Smooth muscle cell (in vitro differentiated cells): ENCODE data around the gene PARVB. TPM values are rescaled to one million over a fixed set of nuclear protein-coding genes. Genes with fewer than 3 reads are reported as not detected.
"Not testable (repeated sequence)": the region's sequence is repeated elsewhere in the genome, so short reads cannot be mapped to it uniquely, and the experiment has no call there.

Experiments used
- DNase-seq: peaks from one replicate; lab custom pipeline; 2025; ENCODE audit not compliant: unreplicated experiment; lab: John Stamatoyannopoulos, UW
- H2AFZ ChIP-seq: fragments of 200-600 bp; sonication (generic); 2 replicates; pipeline ENCODE4 v1.6.0; 2016; ENCODE audit warnings: antibody characterized with exemption, low read depth, mild to moderate bottlenecking
- H3F3A ChIP-seq: fragments of 200-600 bp; sonication (generic); 2 replicates; pipeline ENCODE4 v1.6.0; 2017; ENCODE audit warnings: antibody characterized with exemption, low read depth
- H3K27ac ChIP-seq: fragments of 200-600 bp; sonication (generic); 2 replicates; pipeline ENCODE4 v1.5.1; 2016; ENCODE audit warnings: low read depth, mild to moderate bottlenecking
- H3K27me3 ChIP-seq: fragments of 200-600 bp; sonication (generic); 2 replicates; pipeline ENCODE4 v1.6.1; 2016; ENCODE audit warnings: low read depth, mild to moderate bottlenecking
- H3K36me3 ChIP-seq: fragments of 200-600 bp; sonication (generic); 2 replicates; pipeline ENCODE4 v1.5.1; 2016; ENCODE audit warnings: low read depth
- H3K4me1 ChIP-seq: fragments of 200-600 bp; sonication (generic); 2 replicates; pipeline ENCODE4 v1.5.1; 2016; ENCODE audit warnings: low read depth
- H3K4me2 ChIP-seq: fragments of 200-600 bp; sonication (generic); 2 replicates; pipeline ENCODE4 v1.6.0; 2016; ENCODE audit warnings: mild to moderate bottlenecking
- H3K4me3 ChIP-seq: fragments of 200-600 bp; sonication (generic); 2 replicates; pipeline ENCODE4 v1.5.1; 2016; ENCODE audit warnings: mild to moderate bottlenecking
- H3K79me2 ChIP-seq: fragments of 200-600 bp; sonication (generic); 2 replicates; pipeline ENCODE4 v1.6.0; 2016; ENCODE audit warnings: low read depth, mild to moderate bottlenecking
- H3K9ac ChIP-seq: fragments of 200-600 bp; sonication (generic); 2 replicates; pipeline ENCODE4 v1.6.0; 2016; ENCODE audit warnings: low read depth
- H3K9me3 ChIP-seq: fragments of 200-600 bp; sonication (generic); replicated peaks from 2 replicates; pipeline ENCODE4 v1.5.1; 2016; ENCODE audit warnings: low read depth
- H4K20me1 ChIP-seq: fragments of 200-600 bp; sonication (generic); 2 replicates; pipeline ENCODE4 v1.6.0; 2016; ENCODE audit warnings: low read depth
- CTCF ChIP-seq: fragments of 200-600 bp; sonication (generic); IDR thresholded peaks from 2 replicates; pipeline ENCODE4 v1.5.1; 2017; ENCODE audit warnings: borderline replicate concordance, mild to moderate bottlenecking, antibody characterized with exemption; ENCODE audit not compliant: insufficient read depth, poor library complexity, severe bottlenecking
- WGBS: methylation state at CpG from one replicate; pipeline ENCODE4 v1.1.7; 2016; ENCODE audit warnings: low lambda C conversion rate; 5-methylcytosine and 5-hydroxymethylcytosine counted together
- polyA plus RNA-seq: library from polyadenylated mRNA; unstranded; fragments of >200 nt; fragmentation: Nextera tagmentation; extraction: Ambion mirVana; gene quantifications from 2 replicates; pipeline ENCODE4 v1.2.1, GENCODE V29; 2016
- total RNA-seq: library from RNA; depleted of rRNA; stranded (reverse); fragments of >200 nt; gene quantifications from 2 replicates; pipeline ENCODE4 v1.2.3, GENCODE V29; 2014

PARVB gene
- total and polyA plus RNA-seq, 2 experiments from 2014 or later, result 35.1 to 36.6 TPM

GRCh38 chr22:44014241-44014640, 9.9 kb upstream of the PARVB start:
- TF ChIP-seq CTCF, result no peak
- no peak overlapping the region for H3K27ac ChIP-seq
- no peak overlapping the region for H3K9ac ChIP-seq
- H3K4me1 ChIP-seq, result no peaks in the 10 kb centered on the region
- no peaks in the 10 kb centered on the region for H3K27me3 ChIP-seq
- no peaks in the 10 kb centered on the region for H3F3A ChIP-seq
- DNase-seq, result no peak
- H2AFZ ChIP-seq, result no peak overlapping the region
- H3K36me3 ChIP-seq, result no peaks in the 10 kb centered on the region
- no peaks in the 10 kb centered on the region for H3K79me2 ChIP-seq
- 81% methylated on average over 2 of the region's 2 CpGs for WGBS
- H4K20me1 ChIP-seq, result no peaks in the 10 kb centered on the region
- no peak overlapping the region for H3K4me3 ChIP-seq
- no peaks in the 10 kb centered on the region for H3K9me3 ChIP-seq
- no peak overlapping the region for H3K4me2 ChIP-seq

DNA sequence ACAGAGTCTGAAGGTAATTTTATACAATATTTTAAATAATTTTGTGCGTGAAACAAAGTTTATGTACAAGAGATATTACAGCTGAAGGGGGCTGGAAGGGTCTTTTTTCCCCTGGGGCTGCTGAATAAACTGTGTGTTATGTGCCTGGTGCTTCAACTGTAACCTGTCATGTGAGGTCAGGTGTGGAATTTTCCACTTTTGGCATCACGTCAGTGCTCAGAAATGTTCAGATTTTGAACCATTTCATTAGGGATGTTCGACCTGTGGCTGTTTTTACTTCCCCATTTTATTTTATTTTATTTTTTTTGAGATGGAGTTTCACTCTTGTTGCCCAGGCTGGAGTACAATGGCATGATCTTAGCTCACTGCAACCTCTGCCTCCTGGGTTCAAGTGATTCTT, 7.5 kb upstream of the PARVB start:
- H3K9me3 ChIP-seq, result not testable (repeated sequence)
- 96% methylated on average over 3 of the region's 3 CpGs for WGBS

DNA sequence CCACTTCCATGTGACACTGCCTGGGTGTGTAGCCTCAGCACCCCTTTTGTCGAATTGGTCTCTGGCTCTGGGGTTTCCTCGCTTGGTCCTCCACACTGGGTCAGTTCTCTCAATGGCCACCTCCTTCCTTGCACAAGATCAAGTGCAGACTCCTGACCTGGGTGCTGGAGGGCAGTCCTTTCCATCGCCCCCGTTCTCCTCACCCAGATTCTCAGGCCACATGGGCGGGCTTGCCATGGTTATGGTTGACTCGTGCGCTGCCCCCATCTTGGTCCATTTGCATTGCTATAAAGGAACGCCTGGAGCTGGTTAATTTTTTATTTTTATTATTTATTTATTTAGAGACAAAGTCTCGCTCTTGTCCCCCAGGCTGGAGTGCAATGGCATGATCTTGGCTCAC, 5.5 kb upstream of the PARVB start:
- WGBS, result 99% methylated on average over 9 of the region's 9 CpGs
- Histone ChIP-seq H3K79me2 (no peaks in the 10 kb centered on the region), H3K9ac (no peak overlapping the region), H3K4me3 (no peak overlapping the region), H3K27me3 (no peaks in the 10 kb centered on the region), H3K4me2 (no peak overlapping the region), H4K20me1 (no peaks in the 10 kb centered on the region), H3K4me1 (peaks cover 1% of the 10 kb centered on the region), H3K36me3 (no peaks in the 10 kb centered on the region), H3K9me3 (no peaks in the 10 kb centered on the region), H2AFZ (no peak overlapping the region), H3K27ac (no peak overlapping the region), H3F3A (peaks cover 8% of the 10 kb centered on the region)
- DNase-seq, result no peak
- TF ChIP-seq CTCF, result no peak

More for the DNA sequence above, 7.5 kb upstream of the PARVB start:
- not testable (repeated sequence) for H3K4me3 ChIP-seq, H3K36me3 ChIP-seq, H3K27me3 ChIP-seq, H3K4me1 ChIP-seq, H3K79me2 ChIP-seq, DNase-seq, H4K20me1 ChIP-seq, H3K4me2 ChIP-seq, H2AFZ ChIP-seq, H3K27ac ChIP-seq, H3F3A ChIP-seq, H3K9ac ChIP-seq

DNA sequence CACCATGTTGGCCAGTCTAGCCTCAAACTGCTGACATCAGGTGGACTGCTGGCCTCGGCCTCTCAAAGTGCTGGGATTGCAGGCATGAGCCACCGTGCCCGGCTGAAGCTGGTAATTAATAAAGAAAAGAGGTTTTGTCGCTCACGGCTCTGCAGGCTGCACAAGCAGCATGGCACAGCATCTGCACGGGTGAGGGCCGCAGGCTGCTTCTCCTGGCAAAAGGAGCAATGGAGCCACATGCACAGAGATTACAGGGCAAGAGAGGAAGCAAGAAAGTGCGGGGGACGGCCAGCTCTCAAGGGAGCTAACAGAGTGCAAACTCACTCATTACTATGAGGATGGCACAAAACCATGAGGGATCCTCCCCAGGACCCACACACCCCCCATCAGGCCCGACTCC, 4.7 kb upstream of the PARVB start:
- WGBS, result 96% methylated on average over 10 of the region's 10 CpGs
- TF ChIP-seq CTCF, result no peak
- H3K9ac ChIP-seq, result no peak overlapping the region
- H3K9me3 ChIP-seq, result no peaks in the 10 kb centered on the region
- no peaks in the 10 kb centered on the region for H3K79me2 ChIP-seq
- H3K4me2 ChIP-seq, result no peak overlapping the region
- H2AFZ ChIP-seq, result no peak overlapping the region
- peaks cover 5% of the 10 kb centered on the region for H3K4me1 ChIP-seq
- DNase-seq, result no peak
- H3K36me3 ChIP-seq, result no peaks in the 10 kb centered on the region
- H3K27ac ChIP-seq, result no peak overlapping the region
- H3K4me3 ChIP-seq, result no peak overlapping the region
- peaks cover 8% of the 10 kb centered on the region for H3F3A ChIP-seq
- no peaks in the 10 kb centered on the region for H3K27me3 ChIP-seq
- H4K20me1 ChIP-seq, result no peaks in the 10 kb centered on the region
